Suprapubic skin (tissue), 4 donors: ENCODE data around the gene AGAP1. TPM values are rescaled to one million over a fixed set of nuclear protein-coding genes. Genes with fewer than 3 reads are reported as not detected.

Source experiments
- DNase-seq, 2 donors: peaks; one replicate each; pipeline ENCODE4 v3.0.0-alpha.2; 2019; ENCODE audit warnings: low spot score in 2 of 2
- H3K27ac ChIP-seq: fragments of 200-600 bp; sonication (generic); one replicate; pipeline ENCODE4 v1.5.1; 2019
- H3K27me3 ChIP-seq: fragments of 200-600 bp; sonication (generic); one replicate; pipeline ENCODE4 v1.5.1; 2019
- H3K36me3 ChIP-seq: fragments of 200-600 bp; sonication (generic); one replicate; pipeline ENCODE4 v1.5.1; 2019
- H3K4me1 ChIP-seq: fragments of 200-600 bp; sonication (generic); one replicate; pipeline ENCODE4 v1.5.1; 2019
- H3K4me3 ChIP-seq: fragments of 200-600 bp; sonication (generic); one replicate; pipeline ENCODE4 v1.5.1; 2019; ENCODE audit warnings: mild to moderate bottlenecking
- H3K9me3 ChIP-seq: fragments of 200-600 bp; sonication (generic); one replicate; pipeline ENCODE4 v1.5.1; 2019
- CTCF ChIP-seq, 2 donors: fragments of 200-600 bp in 1 of 2; fragments of 450-650 bp in 1 of 2; sonication (generic) in 1 of 2; IDR thresholded peaks; one replicate each; pipeline ENCODE4 v1.5.1; 2016 to 2019; ENCODE audit warnings: antibody characterized with exemption in 2 of 2, mild to moderate bottlenecking in 1 of 2, moderate library complexity in 1 of 2
- EP300 ChIP-seq: sonication (generic); formaldehyde crosslinking; IDR thresholded peaks from one replicate; pipeline ENCODE4 v1.6.1; 2017; ENCODE audit warnings: antibody characterized with exemption
- POLR2A ChIP-seq, 2 donors: fragments of 450-650 bp; IDR thresholded peaks; one replicate each; pipeline ENCODE4 v1.6.1; 2017; ENCODE audit warnings: antibody characterized with exemption in 2 of 2, mild to moderate bottlenecking in 2 of 2, moderate library complexity in 2 of 2
- POLR2AphosphoS5 ChIP-seq, 3 donors: sonication (generic); formaldehyde crosslinking; IDR thresholded peaks; one replicate each; pipeline ENCODE4 v1.6.1; 2017; ENCODE audit warnings: antibody characterized with exemption in 3 of 3
- WGBS: methylation state at CpG from one replicate; pipeline ENCODE4 v1.1.5; 2018; 5-methylcytosine and 5-hydroxymethylcytosine counted together
- total RNA-seq, 4 donors: library from RNA; depleted of rRNA; stranded (reverse); fragments of >200 nt; gene quantifications; one replicate each; pipeline ENCODE4 v1.1.0, GENCODE V29; 2016

Gene AGAP1
- total RNA-seq, 4 donors from 2014 or later = 14.1 to 30.7 (median 19.4) TPM

GRCh38 chr2:235513984-235514626 is 20.3 kb downstream of the AGAP1 start:
- TF ChIP-seq EP300 (no peak), POLR2AphosphoS5 (IDR thresholded peaks at IDR 0.05) (no peak), CTCF (IDR thresholded peaks at IDR 0.05) (no peak), POLR2A (IDR thresholded peaks at IDR 0.05) (no peak)
- Histone ChIP-seq H3K4me3 (no peak overlapping the region), H3K4me1 (peaks cover 21% of the 10 kb centered on the region), H3K27ac (no peak overlapping the region), H3K36me3 (no peaks in the 10 kb centered on the region), H3K27me3 (no peaks in the 10 kb centered on the region), H3K9me3 (no peaks in the 10 kb centered on the region)
- peak in 1 of 2 donors; percentile 2 for DNase-seq
- WGBS = 95% methylated on average over 11 of the region's 14 CpGs

- Histone ChIP-seq H3K27me3 (no peaks in the 10 kb centered on the region), H3K9me3 (no peaks in the 10 kb centered on the region), H3K4me3 (no peak overlapping the region), H3K4me1 (peaks cover 21% of the 10 kb centered on the region), H3K36me3 (no peaks in the 10 kb centered on the region), H3K27ac (no peak overlapping the region)
- no peak for TF ChIP-seq POLR2A (IDR thresholded peaks at IDR 0.05)
- no peak for TF ChIP-seq EP300
- TF ChIP-seq CTCF (IDR thresholded peaks at IDR 0.05) = no peak
- TF ChIP-seq POLR2AphosphoS5 (IDR thresholded peaks at IDR 0.05) = no peak
- 87% methylated on average over 10 of the region's 10 CpGs for WGBS
- no peak for DNase-seq
These were observed 21.0 kb downstream of the AGAP1 start for GRCh38 chr2:235514627-235515363.

GRCh38 chr2:235515364-235515742 is 21.5 kb downstream of the AGAP1 start:
- 88% methylated on average over 7 of the region's 7 CpGs for WGBS
- no peak overlapping the region for H3K4me3 ChIP-seq
- H3K27me3 ChIP-seq = no peaks in the 10 kb centered on the region
- H3K9me3 ChIP-seq = no peaks in the 10 kb centered on the region
- no peaks in the 10 kb centered on the region for H3K36me3 ChIP-seq
- peaks cover 21% of the 10 kb centered on the region for H3K4me1 ChIP-seq
- no peak for DNase-seq
- no peak overlapping the region for H3K27ac ChIP-seq
- no peak for TF ChIP-seq CTCF (IDR thresholded peaks at IDR 0.05)
- no peak for TF ChIP-seq EP300
- TF ChIP-seq POLR2AphosphoS5 (IDR thresholded peaks at IDR 0.05) = no peak
- TF ChIP-seq POLR2A (IDR thresholded peaks at IDR 0.05) = no peak

- 90% methylated on average over 11 of the region's 11 CpGs for WGBS
- no peak for DNase-seq
- no peaks in the 10 kb centered on the region for H3K9me3 ChIP-seq
- H3K27ac ChIP-seq = no peak overlapping the region
- TF ChIP-seq POLR2A (IDR thresholded peaks at IDR 0.05) = no peak
- TF ChIP-seq EP300 = no peak
- no peak for TF ChIP-seq CTCF (IDR thresholded peaks at IDR 0.05)
- TF ChIP-seq POLR2AphosphoS5 (IDR thresholded peaks at IDR 0.05) = no peak
- H3K4me1 ChIP-seq = peaks cover 20% of the 10 kb centered on the region
- H3K27me3 ChIP-seq = no peaks in the 10 kb centered on the region
- no peaks in the 10 kb centered on the region for H3K36me3 ChIP-seq
- H3K4me3 ChIP-seq = no peak overlapping the region
These were observed 22.0 kb downstream of the AGAP1 start for GRCh38 chr2:235515821-235516220.

GRCh38 chr2:235516257-235516656 is 22.4 kb downstream of the AGAP1 start:
- Histone ChIP-seq H3K27ac (no peak overlapping the region), H3K4me1 (peaks cover 17% of the 10 kb centered on the region), H3K4me3 (no peak overlapping the region), H3K36me3 (no peaks in the 10 kb centered on the region), H3K9me3 (no peaks in the 10 kb centered on the region), H3K27me3 (no peaks in the 10 kb centered on the region)
- no peak for TF ChIP-seq POLR2A (IDR thresholded peaks at IDR 0.05)
- no peak for TF ChIP-seq POLR2AphosphoS5 (IDR thresholded peaks at IDR 0.05)
- no peak for TF ChIP-seq CTCF (IDR thresholded peaks at IDR 0.05)
- TF ChIP-seq EP300 = no peak
- DNase-seq = no peak
- WGBS = 93% methylated on average over 6 of the region's 6 CpGs
